ENCODE results near the gene ARHGEF28. TPM values are rescaled to one million over a fixed set of nuclear protein-coding genes. Genes with fewer than 3 reads are reported as not detected.

The ARHGEF28 gene
- total RNA-seq, 2 experiments from 2014 or later, result not detected

DNA sequence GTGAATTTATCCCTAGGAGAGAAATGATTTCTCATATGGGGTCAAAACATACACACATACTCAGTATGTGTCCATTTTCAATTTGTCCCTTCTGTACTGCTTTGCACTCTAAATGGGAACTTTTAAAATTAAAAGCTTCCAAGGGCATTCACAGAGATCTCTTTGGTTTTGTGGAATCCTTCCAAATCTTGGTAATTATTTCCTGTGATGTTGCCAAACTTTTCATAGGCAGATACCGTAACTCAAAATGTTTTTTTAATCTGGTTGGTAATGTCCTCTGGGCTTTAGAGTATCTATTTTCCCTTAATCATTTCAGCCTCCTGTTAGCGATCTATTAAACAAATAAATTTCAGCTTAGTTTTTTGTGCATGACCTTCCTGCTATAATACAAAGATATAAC is 282.4 kb downstream of the ARHGEF28 start:
- H3K4me1 ChIP-seq (ENCODE audit: insufficient read depth, low read length, poor library complexity, severe bottlenecking), result peaks cover 5% of the 10 kb centered on the region
- no peak overlapping the region for H3K4me2 ChIP-seq (ENCODE audit: low read length)
- no peak for DNase-seq (ENCODE audit: low spot score)
- no peak overlapping the region for H3K27ac ChIP-seq (ENCODE audit: low read depth, low read length, poor library complexity, severe bottlenecking)
- CTCF ChIA-PET (ENCODE audit: unreplicated experiment), result no interaction called here
- H3K9me2 ChIP-seq (ENCODE audit: insufficient read depth, low read length), result no peaks in the 10 kb centered on the region
- H4K20me1 ChIP-seq (ENCODE audit: insufficient read depth, low read length), result no peaks in the 10 kb centered on the region
- H3K4me3 ChIP-seq (ENCODE audit: low read depth, low read length, poor library complexity, severe bottlenecking), result no peak overlapping the region
- no peak overlapping the region for H2AFZ ChIP-seq (ENCODE audit: low read length)
- no TSS peak for BruUV-seq (replicated peaks)
- intact Hi-C loops (cut with micrococcal nuclease; ENCODE audit: unreplicated experiment), result no loop called here
- H3K9me3 ChIP-seq (ENCODE audit: low read length), result no peaks in the 10 kb centered on the region
- no peak for TF ChIP-seq EZH2phosphoT487 (IDR thresholded peaks at IDR 0.05; ENCODE audit: borderline replicate concordance, low read depth, low read length)
- TF ChIP-seq CTCF (conservative IDR thresholded peaks at IDR 0.05; ENCODE audit: low read length), result no peak
- no peaks in the 10 kb centered on the region for H3K79me2 ChIP-seq (ENCODE audit: insufficient read depth, low read depth, low read length)
- POLR2A ChIA-PET, result no interaction called here
- H3K36me3 ChIP-seq (ENCODE audit: insufficient read depth, low read length), result no peaks in the 10 kb centered on the region

GRCh38 chr5:73908846-73909245 is 282.9 kb downstream of the ARHGEF28 start:
- H3K4me3 ChIP-seq (ENCODE audit: low read depth, low read length, poor library complexity, severe bottlenecking), result no peak overlapping the region
- H3K9me3 ChIP-seq (ENCODE audit: low read length), result no peaks in the 10 kb centered on the region
- POLR2A ChIA-PET, result no interaction called here
- no peak overlapping the region for H3K4me2 ChIP-seq (ENCODE audit: low read length)
- no peak for DNase-seq (ENCODE audit: low spot score)
- H3K4me1 ChIP-seq (ENCODE audit: insufficient read depth, low read length, poor library complexity, severe bottlenecking), result peaks cover 5% of the 10 kb centered on the region
- H3K36me3 ChIP-seq (ENCODE audit: insufficient read depth, low read length), result no peaks in the 10 kb centered on the region
- H3K79me2 ChIP-seq (ENCODE audit: insufficient read depth, low read depth, low read length), result no peaks in the 10 kb centered on the region
- no peaks in the 10 kb centered on the region for H4K20me1 ChIP-seq (ENCODE audit: insufficient read depth, low read length)
- CTCF ChIA-PET (ENCODE audit: unreplicated experiment), result no interaction called here
- no peaks in the 10 kb centered on the region for H3K9me2 ChIP-seq (ENCODE audit: insufficient read depth, low read length)
- TF ChIP-seq EZH2phosphoT487 (IDR thresholded peaks at IDR 0.05; ENCODE audit: borderline replicate concordance, low read depth, low read length) (no peak), CTCF (conservative IDR thresholded peaks at IDR 0.05; ENCODE audit: low read length) (no peak)
- no peak overlapping the region for H3K27ac ChIP-seq (ENCODE audit: low read depth, low read length, poor library complexity, severe bottlenecking)
- no TSS peak for BruUV-seq (replicated peaks)
- intact Hi-C loops (cut with micrococcal nuclease; ENCODE audit: unreplicated experiment), result no loop called here
- no peak overlapping the region for H2AFZ ChIP-seq (ENCODE audit: low read length)

DNA sequence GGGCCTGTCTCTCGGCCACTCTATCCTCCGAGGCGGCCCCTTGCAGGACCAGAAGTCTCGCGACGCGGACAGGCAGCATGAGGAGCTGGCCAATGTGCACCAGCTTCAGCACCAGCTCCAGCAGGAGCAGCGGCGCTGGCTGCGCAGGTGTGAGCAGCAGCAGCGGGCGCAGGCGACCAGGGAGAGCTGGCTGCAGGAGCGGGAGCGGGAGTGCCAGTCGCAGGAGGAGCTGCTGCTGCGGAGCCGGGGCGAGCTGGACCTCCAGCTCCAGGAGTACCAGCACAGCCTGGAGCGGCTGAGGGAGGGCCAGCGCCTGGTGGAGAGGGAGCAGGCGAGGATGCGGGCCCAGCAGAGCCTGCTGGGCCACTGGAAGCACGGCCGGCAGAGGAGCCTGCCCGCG is 283.5 kb downstream of the ARHGEF28 start:
- H3K4me2 ChIP-seq (ENCODE audit: low read length), result no peak overlapping the region
- intact Hi-C loops (cut with micrococcal nuclease; ENCODE audit: unreplicated experiment), result no loop called here

More for the DNA sequence above, 283.5 kb downstream of the ARHGEF28 start:
- Histone ChIP-seq H3K27ac (ENCODE audit: low read depth, low read length, poor library complexity, severe bottlenecking) (no peak overlapping the region), H3K9me3 (ENCODE audit: low read length) (no peaks in the 10 kb centered on the region), H2AFZ (ENCODE audit: low read length) (no peak overlapping the region), H4K20me1 (ENCODE audit: insufficient read depth, low read length) (no peaks in the 10 kb centered on the region), H3K4me3 (ENCODE audit: low read depth, low read length, poor library complexity, severe bottlenecking) (no peak overlapping the region), H3K4me1 (ENCODE audit: insufficient read depth, low read length, poor library complexity, severe bottlenecking) (peaks cover 5% of the 10 kb centered on the region), H3K36me3 (ENCODE audit: insufficient read depth, low read length) (no peaks in the 10 kb centered on the region), H3K9me2 (ENCODE audit: insufficient read depth, low read length) (no peaks in the 10 kb centered on the region), H3K79me2 (ENCODE audit: insufficient read depth, low read depth, low read length) (no peaks in the 10 kb centered on the region)
- no peak for DNase-seq (ENCODE audit: low spot score)
- TF ChIP-seq CTCF (conservative IDR thresholded peaks at IDR 0.05; ENCODE audit: low read length) (no peak), EZH2phosphoT487 (IDR thresholded peaks at IDR 0.05; ENCODE audit: borderline replicate concordance, low read depth, low read length) (no peak)
- ChIA-PET CTCF (ENCODE audit: unreplicated experiment) (no interaction called here), POLR2A (no interaction called here)
- no TSS peak for BruUV-seq (replicated peaks)

All from OCI-LY7 (cell line).